K562 (cell line): ENCODE results near the gene CAB39. TPM values are rescaled to one million over a fixed set of nuclear protein-coding genes. Genes with fewer than 3 reads are reported as not detected.

Experiments
- ATAC-seq: fragments of 200-7000 bp; cut with Tn5 transposase; 3 replicates; pipeline ENCODE4 v1.9.1; 2020; ENCODE audit warnings: moderate library complexity
- BruUV-seq: library from RNA; stranded (reverse); fragments of 400-500 nt; replicated peaks from 2 replicates; lab custom pipeline; 2021; lab: Mats Ljungman, UMichigan
- CTCF ChIA-PET: fragments of 300-600 bp; formaldehyde crosslinking; extraction: SDS; loops from one replicate; lab custom pipeline; 2021; ENCODE audit warnings: low intra/inter-chr PET ratio; lab: Yijun Ruan, JAX
- POLR2A ChIA-PET: fragments of 300-600, 350-650 bp; sonication (Branson Sonifier 250); formaldehyde crosslinking; extraction: SDS; loops from one replicate; lab custom pipeline; 2021; ENCODE audit warnings: antibody characterized with exemption, inconsistent platforms; lab: Yijun Ruan, JAX
- DNase-seq, 4 experiments: peaks; one replicate each; pipeline versions ENCODE4 v3.0.0 to v3.0.0-alpha.2; 2011 to 2018; ENCODE audit warnings: low spot score in 3 of 4, mixed read lengths in 3 of 4; ENCODE audit errors: extremely low read depth in 1 of 4
- FAIRE-seq: peaks from 2 replicates; lab custom pipeline; 2011; peaks lifted over from hg19 to GRCh38; lab: Jason Lieb, UNC
- H2AFZ ChIP-seq: 2 replicates; pipeline ENCODE4 v1.6.0; 2011; ENCODE audit warnings: low read depth, low read length, control low read depth, inconsistent platforms
- H3K27ac ChIP-seq: fragments of 200-600 bp; 3 replicates; pipeline ENCODE4 v1.8.0; 2011; ENCODE audit warnings: low read depth, mild to moderate bottlenecking, control low read depth, inconsistent platforms, low read length, moderate library complexity, mixed read lengths; ENCODE audit errors: extremely low read depth
- H3K27me3 ChIP-seq, 2 experiments: fragments of 300-600 bp in 1 of 2; 2 replicates in 1 of 2; 3 replicates in 1 of 2; pipeline versions ENCODE4 v1.6.0 to v1.8.0; 2011; ENCODE audit warnings: inconsistent platforms in 2 of 2, low read length in 2 of 2, mild to moderate bottlenecking in 1 of 2, mixed read lengths in 1 of 2, moderate library complexity in 1 of 2; ENCODE audit not compliant: control insufficient read depth in 2 of 2, insufficient read depth in 2 of 2
- H3K36me3 ChIP-seq: fragments of 300-600 bp; 3 replicates; pipeline ENCODE4 v1.8.0; 2011; ENCODE audit warnings: mild to moderate bottlenecking, low read length, inconsistent platforms; ENCODE audit not compliant: control insufficient read depth, insufficient read depth
- H3K4me1 ChIP-seq, 2 experiments: fragments of 200-600 bp in 1 of 2; replicated peaks in 1 of 2; 2 replicates in 1 of 2; 3 replicates in 1 of 2; pipeline versions ENCODE4 v1.5.1 to v1.8.0; 2011; ENCODE audit warnings: inconsistent platforms in 2 of 2, low read length in 2 of 2, mild to moderate bottlenecking in 1 of 2, mixed read lengths in 1 of 2, moderate library complexity in 1 of 2; ENCODE audit not compliant: control insufficient read depth in 2 of 2, insufficient read depth in 2 of 2
- H3K4me2 ChIP-seq: 2 replicates; pipeline ENCODE4 v1.6.1; 2011; ENCODE audit warnings: low read length, control low read depth, inconsistent platforms, mixed read lengths; ENCODE audit not compliant: insufficient read depth
- H3K4me3 ChIP-seq: fragments of 200-600 bp; sonication (generic), shearing (Covaris generic); 2 replicates; pipeline ENCODE4 v1.5.1; 2016; ENCODE audit warnings: control low read depth, inconsistent platforms
- H3K79me2 ChIP-seq: fragments of 200-600 bp; 3 replicates; pipeline ENCODE4 v1.8.0; 2011; ENCODE audit warnings: low read length, inconsistent platforms; ENCODE audit not compliant: control insufficient read depth, insufficient read depth
- H3K9ac ChIP-seq, 2 experiments: 2 replicates each; pipeline versions ENCODE4 v1.6.0 to v1.6.1; 2011; ENCODE audit warnings: low read depth in 2 of 2, low read length in 2 of 2, control low read depth in 1 of 2, inconsistent platforms in 1 of 2, mild to moderate bottlenecking in 1 of 2, mixed read lengths in 1 of 2; ENCODE audit not compliant: insufficient read depth in 1 of 2
- H3K9me1 ChIP-seq: one replicate; pipeline ENCODE4 v1.6.0; 2011; ENCODE audit warnings: inconsistent platforms, mild to moderate bottlenecking, low read length, moderate library complexity; ENCODE audit not compliant: control insufficient read depth, insufficient read depth
- H3K9me3 ChIP-seq: replicated peaks from 2 replicates; pipeline ENCODE4 v1.5.1; 2011; ENCODE audit warnings: low read depth, low read length, inconsistent platforms; ENCODE audit not compliant: control insufficient read depth, insufficient read depth
- H4K20me1 ChIP-seq: replicated peaks from 2 replicates; pipeline ENCODE4 v1.6.1; 2011; ENCODE audit warnings: low read length, inconsistent platforms, mixed read lengths; ENCODE audit not compliant: control insufficient read depth, insufficient read depth
- CBFA2T2 ChIP-seq: fragments of 450-650 bp; conservative IDR thresholded peaks from 2 replicates; pipeline ENCODE4 v1.6.1; 2017; ENCODE audit warnings: mild to moderate bottlenecking
- JUND ChIP-seq, 2 experiments: IDR thresholded peaks; 2 replicates in 1 of 2; 3 replicates in 1 of 2; pipeline ENCODE4 v1.6.1; 2011; ENCODE audit warnings: borderline replicate concordance in 2 of 2, low read depth in 2 of 2, low read length in 2 of 2, improper control_type of control experiment in 1 of 2, missing biosample characterization in 1 of 2, missing genetic modification characterization in 1 of 2, missing genetic modification reagents in 1 of 2
- MEIS2 ChIP-seq: fragments of 450-650 bp; IDR thresholded peaks from 2 replicates; pipeline ENCODE4 v1.6.1; 2014; ENCODE audit warnings: mild to moderate bottlenecking; ENCODE audit not compliant: partially characterized antibody
- PBX2 ChIP-seq, 2 experiments: IDR thresholded peaks in 1 of 2; conservative IDR thresholded peaks in 1 of 2; 2 replicates each; pipeline ENCODE4 v1.6.1; 2016; ENCODE audit warnings: low read depth in 2 of 2, mild to moderate bottlenecking in 1 of 2, missing compliant biosample characterization in 1 of 2, missing genetic modification characterization in 1 of 2, moderate library complexity in 1 of 2
- PKNOX1 ChIP-seq: fragments of 450-650 bp; IDR thresholded peaks from 2 replicates; pipeline ENCODE4 v1.6.1; 2016
- RBM25 ChIP-seq: fragments of 200-400 bp; formaldehyde crosslinking; IDR thresholded peaks from 2 replicates; pipeline ENCODE4 v1.6.1; 2018; ENCODE audit warnings: low read length, low read depth, moderate library complexity; ENCODE audit not compliant: severe bottlenecking
- ZNF23 ChIP-seq: fragments of 250-450 bp; sonication (Bioruptor Pico); IDR thresholded peaks from 2 replicates; pipeline ENCODE4 v1.4.0; 2020; ENCODE audit warnings: mild to moderate bottlenecking
- WGBS: fragments of 100-300 bp; shearing (Covaris generic); methylation state at CpG from one replicate; pipeline ENCODE4 v1.1.6; 2016; ENCODE audit warnings: low coverage, mixed read lengths; ENCODE audit not compliant: insufficient coverage; ENCODE audit errors: missing lambda C conversion rate; 5-methylcytosine and 5-hydroxymethylcytosine counted together
- in situ Hi-C: fragments of 300-500 bp; cut with MboI; formaldehyde crosslinking; loops from 4 replicates; pipeline ENCODE4 v1.15.0; 2018; ENCODE audit warnings: inconsistent platforms, mixed read lengths
- intact Hi-C: fragments of 100-400 bp; cut with micrococcal nuclease; formaldehyde crosslinking; loops from 2 replicates; pipeline ENCODE4 v1.14.2; 2022
- polyA plus RNA-seq, 8 experiments: library from polyadenylated mRNA; depleted of rRNA in 4 of 8; stranded (reverse) in 5 of 8; unstranded in 3 of 8; fragments of >200 nt; fragmentation: Nextera tagmentation in 2 of 8; fragmentation: Illumina TruSeq in 1 of 8; extraction: Ambion mirVana in 2 of 8; extraction: Trizol in 1 of 8; gene quantifications; 2 replicates each; pipeline versions ENCODE4 v1.2.1 to v1.2.3, GENCODE V29; 2011 to 2014; ENCODE audit warnings: inconsistent platforms in 1 of 8, missing spikeins in 1 of 8
- total RNA-seq, 7 experiments: library from RNA; depleted of rRNA in 6 of 7; stranded (reverse); fragments of >200 nt in 6 of 7; fragmentation: Illumina TruSeq in 2 of 7; extraction: Trizol in 2 of 7; gene quantifications; 2 replicates each; pipeline versions ENCODE4 v1.2.1 to v1.2.3, GENCODE V29; 2011 to 2021; ENCODE audit warnings: low replicate concordance in 1 of 7

CAB39 gene
- total and polyA plus RNA-seq, 9 of the 15 experiments (the other 6 are each of a cell fraction or from before 2014, with no cell fraction given), result 27.2 to 94.4 (median 70.1) TPM

DNA sequence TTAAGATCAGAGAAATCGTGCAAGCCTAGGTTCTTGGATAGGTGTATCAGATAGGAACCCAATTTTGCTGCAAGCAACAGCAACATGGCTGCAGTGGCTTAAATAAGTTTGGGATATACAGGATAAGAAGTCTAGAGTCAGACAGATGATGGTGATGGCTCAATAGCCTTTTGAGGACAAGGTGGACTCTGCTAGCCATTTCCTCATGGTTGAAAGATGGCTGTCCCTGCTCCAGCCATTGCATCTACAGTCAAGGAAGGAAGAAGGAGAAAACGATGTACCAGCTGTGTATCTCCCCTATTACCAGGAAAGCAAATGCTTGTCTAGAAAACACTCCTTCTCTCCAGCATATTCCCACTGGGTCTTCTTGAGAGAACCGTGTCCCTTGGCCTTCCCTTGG, 30.1 kb upstream of the CAB39 start:
- in situ Hi-C loops, result no loop called here
- Histone ChIP-seq H2AFZ (no peak overlapping the region), H4K20me1 (no peaks in the 10 kb centered on the region), H3K27me3 (no peaks in the 10 kb centered on the region), H3K4me2 (no peak overlapping the region), H3K9me1 (no peaks in the 10 kb centered on the region), H3K4me3 (no peak overlapping the region), H3K79me2 (no peaks in the 10 kb centered on the region), H3K27ac (no peak overlapping the region), H3K36me3 (no peaks in the 10 kb centered on the region), H3K9ac (no peak overlapping the region), H3K4me1 (peaks cover 15 to 21% of the 10 kb centered on the region in 2 experiments; a peak in 4 of 5 replicates), H3K9me3 (peaks cover 3% of the 10 kb centered on the region; the same call in 1 of the 2 replicates)
- 28% methylated on average over 3 of the region's 3 CpGs for WGBS
- intact Hi-C loops, result no loop called here
- no peak for FAIRE-seq
- no peak for ATAC-seq
- POLR2A ChIA-PET, result interaction anchor here (1.2 kb wide), 1 partner anchor 21 kb away, joined by 4 read pairs; no protein-coding TSS in a partner anchor
- TF ChIP-seq CBFA2T2 (no peak), ZNF23 (CRISPR knock-in tag) (no peak), RBM25 (peak; percentile 77)
- CTCF ChIA-PET, result no interaction called here
- no peak for DNase-seq
- BruUV-seq, result no TSS peak

- H3K9me3 ChIP-seq, result no peaks in the 10 kb centered on the region
- WGBS, result 28% methylated on average over 8 of the region's 8 CpGs
- H3K4me3 ChIP-seq, result no peak overlapping the region
- peak overlapping the region in 1 of 2 experiments; percentile 64; a peak in 1 of 4 replicates for H3K9ac ChIP-seq
- no peak for ATAC-seq
- H3K36me3 ChIP-seq, result no peaks in the 10 kb centered on the region
- FAIRE-seq, result peak; percentile 55
- in situ Hi-C loops (no loop called here), intact Hi-C loops (no loop called here)
- ChIA-PET POLR2A (interaction anchor here (0.9 to 1.5 kb wide), 4 partner anchors 8 to 30 kb away, joined by 3 to 4 read pairs (median 4); partner anchors contain the start of gene CAB39), CTCF (no interaction called here)
- peaks cover 15 to 21% of the 10 kb centered on the region in 2 experiments; a peak in 4 of 5 replicates for H3K4me1 ChIP-seq
- H3K4me2 ChIP-seq, result no peak overlapping the region
- H3K27me3 ChIP-seq, result no peaks in the 10 kb centered on the region
- no peaks in the 10 kb centered on the region for H3K79me2 ChIP-seq
- H4K20me1 ChIP-seq, result no peaks in the 10 kb centered on the region
- DNase-seq, result no peak
- H3K27ac ChIP-seq, result no peak overlapping the region
- H2AFZ ChIP-seq, result peak overlapping the region; percentile 58; the same call in 1 of the 2 replicates
- no peaks in the 10 kb centered on the region for H3K9me1 ChIP-seq
- BruUV-seq, result no TSS peak
- TF ChIP-seq PBX2 (CRISPR knock-in tag; IDR thresholded peaks at IDR 0.05; ENCODE audit: low read depth), result no peak
- TF ChIP-seq PBX2 (tag; conservative IDR thresholded peaks at IDR 0.05; ENCODE audit: low read depth), result peak; percentile 52; the same call in 1 of the 2 replicates
- peak; percentile 84 for TF ChIP-seq MEIS2
- TF ChIP-seq PKNOX1, result peak; percentile 71
- peak; percentile 19; the same call in 1 of the 2 replicates for TF ChIP-seq JUND (IDR thresholded peaks at IDR 0.05; ENCODE audit: borderline replicate concordance, low read depth, low read length)
- TF ChIP-seq JUND (tag; IDR thresholded peaks at IDR 0.05; ENCODE audit: borderline replicate concordance, low read depth, low read length), result 0 out of 3 replicates have a peak, but pooled peaks have one; percentile 18
These were observed 28.1 kb upstream of the CAB39 start for GRCh38 chr2:230684270-230685168.
